Transverse colon (tissue), 4 donors: ENCODE results near the gene TMEM202.

ENCODE experiments used
- EP300 ChIP-seq: sonication (generic); formaldehyde crosslinking; IDR thresholded peaks from one replicate; pipeline ENCODE4 v1.6.1; 2017; ENCODE audit warnings: antibody characterized with exemption, low read depth
- POLR2AphosphoS5 ChIP-seq, 3 donors: sonication (generic); formaldehyde crosslinking; IDR thresholded peaks; one replicate each; pipeline ENCODE4 v1.6.1; 2016; ENCODE audit warnings: antibody characterized with exemption in 3 of 3
- TF ChIP-seq, protein P1 (sequence below), 5 experiments: fragments of 200-600 bp in 3 of 5; fragments of 450-650 bp in 2 of 5; sonication (generic) in 3 of 5; IDR thresholded peaks; 1 replicate in 2 of 5; 2 replicates in 3 of 5; pipeline ENCODE4 v1.5.1; 2016 to 2017; ENCODE audit warnings: antibody characterized with exemption in 5 of 5, inconsistent platforms in 3 of 5, mild to moderate bottlenecking in 2 of 5, moderate library complexity in 1 of 5

DNA sequence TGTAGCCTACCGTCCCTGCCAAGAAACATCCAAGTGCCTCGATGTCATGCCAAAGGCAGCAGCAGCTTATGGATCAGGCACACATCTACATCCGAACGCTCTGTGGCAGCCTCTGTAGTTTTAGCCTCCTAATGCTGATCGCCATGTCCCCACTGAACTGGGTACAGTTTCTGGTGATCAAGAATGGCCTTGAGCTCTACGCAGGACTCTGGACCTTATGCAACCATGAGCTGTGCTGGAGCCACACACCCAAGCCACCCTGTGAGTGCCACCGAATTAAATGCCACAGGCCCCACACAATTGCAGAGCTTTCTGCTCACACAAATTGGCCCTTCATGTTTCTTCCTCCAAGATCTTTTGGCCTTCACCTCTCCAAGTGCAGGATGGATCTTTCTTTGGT, 543 bp downstream of the TMEM202 start:
- no peak for TF ChIP-seq POLR2AphosphoS5 (IDR thresholded peaks at IDR 0.05)
- TF ChIP-seq, protein P1, sequence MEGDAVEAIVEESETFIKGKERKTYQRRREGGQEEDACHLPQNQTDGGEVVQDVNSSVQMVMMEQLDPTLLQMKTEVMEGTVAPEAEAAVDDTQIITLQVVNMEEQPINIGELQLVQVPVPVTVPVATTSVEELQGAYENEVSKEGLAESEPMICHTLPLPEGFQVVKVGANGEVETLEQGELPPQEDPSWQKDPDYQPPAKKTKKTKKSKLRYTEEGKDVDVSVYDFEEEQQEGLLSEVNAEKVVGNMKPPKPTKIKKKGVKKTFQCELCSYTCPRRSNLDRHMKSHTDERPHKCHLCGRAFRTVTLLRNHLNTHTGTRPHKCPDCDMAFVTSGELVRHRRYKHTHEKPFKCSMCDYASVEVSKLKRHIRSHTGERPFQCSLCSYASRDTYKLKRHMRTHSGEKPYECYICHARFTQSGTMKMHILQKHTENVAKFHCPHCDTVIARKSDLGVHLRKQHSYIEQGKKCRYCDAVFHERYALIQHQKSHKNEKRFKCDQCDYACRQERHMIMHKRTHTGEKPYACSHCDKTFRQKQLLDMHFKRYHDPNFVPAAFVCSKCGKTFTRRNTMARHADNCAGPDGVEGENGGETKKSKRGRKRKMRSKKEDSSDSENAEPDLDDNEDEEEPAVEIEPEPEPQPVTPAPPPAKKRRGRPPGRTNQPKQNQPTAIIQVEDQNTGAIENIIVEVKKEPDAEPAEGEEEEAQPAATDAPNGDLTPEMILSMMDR (IDR thresholded peaks at IDR 0.05) = no peak
- no peak for TF ChIP-seq EP300
